Dermis blood vessel endothelial cell (primary cell): ENCODE results near the gene SH3BGRL3. TPM values are rescaled to one million over a fixed set of nuclear protein-coding genes. Genes with fewer than 3 reads are reported as not detected.

ENCODE experiments used
- DNase-seq: peaks from one replicate; pipeline ENCODE4 v3.0.0; 2010
- total RNA-seq: library from RNA; depleted of rRNA; stranded (reverse); fragments of >200 nt; gene quantifications from 2 replicates; pipeline ENCODE4 v1.2.3, GENCODE V29; 2014

SH3BGRL3 gene
- total RNA-seq, 1 donor from 2014 or later, result 10.4 TPM

GRCh38 chr1:26278303-26278702 lies 1.6 kb upstream of the SH3BGRL3 start:
- DNase-seq, result no peak

GRCh38 chr1:26278724-26279455 lies 996 bp upstream of the SH3BGRL3 start:
- peak; percentile 54 for DNase-seq

GRCh38 chr1:26280333-26281042 lies 602 bp downstream of the SH3BGRL3 start:
- peak; percentile 26 for DNase-seq

GRCh38 chr1:26281091-26281958 lies 1.4 kb downstream of the SH3BGRL3 start:
- DNase-seq, result no peak

GRCh38 chr1:26281971-26282370 lies 2.1 kb downstream of the SH3BGRL3 start:
- DNase-seq, result no peak

- no peak for DNase-seq
Observed at GRCh38 chr1:26282401-26282918, 2.6 kb downstream of the SH3BGRL3 start.

- DNase-seq, result no peak
Observed at GRCh38 chr1:26283279-26283853, 3.5 kb downstream of the SH3BGRL3 start.

GRCh38 chr1:26283871-26284596 lies 4.1 kb downstream of the SH3BGRL3 start:
- no peak for DNase-seq

- DNase-seq, result peak; percentile 88
Observed at GRCh38 chr1:26284597-26285347, 4.9 kb downstream of the SH3BGRL3 start.

GRCh38 chr1:26285366-26286063 lies 5.6 kb downstream of the SH3BGRL3 start:
- peak; percentile 53 for DNase-seq

GRCh38 chr1:26286064-26286416 lies 6.2 kb downstream of the SH3BGRL3 start:
- no peak for DNase-seq

- DNase-seq, result no peak
Observed at GRCh38 chr1:26287033-26287711, 7.3 kb downstream of the SH3BGRL3 start.

- no peak for DNase-seq
Observed at GRCh38 chr1:26287811-26288210, 7.9 kb downstream of the SH3BGRL3 start.

GRCh38 chr1:26288311-26288941 lies 8.5 kb downstream of the SH3BGRL3 start:
- no peak for DNase-seq

GRCh38 chr1:26289158-26290059 lies 9.5 kb downstream of the SH3BGRL3 start:
- DNase-seq, result peak; percentile 24

- no peak for DNase-seq
Observed at GRCh38 chr1:26290122-26290881, 10.4 kb downstream of the SH3BGRL3 start.

- no peak for DNase-seq
Observed at GRCh38 chr1:26290882-26291261, 11.0 kb downstream of the SH3BGRL3 start.

GRCh38 chr1:26291433-26291832 lies 11.5 kb downstream of the SH3BGRL3 start:
- DNase-seq, result no peak
